HepG2 (cell line): ENCODE measurements around the gene MSI2. TPM values are rescaled to one million over a fixed set of nuclear protein-coding genes. Genes with fewer than 3 reads are reported as not detected.

Source experiments
- ARID5B ChIP-seq: IDR thresholded peaks from 2 replicates; pipeline ENCODE4 v1.4.0; 2020; ENCODE audit warnings: mild to moderate bottlenecking, missing genetic modification reagents
- DMTF1 ChIP-seq: sonication (generic); formaldehyde crosslinking; IDR thresholded peaks from 2 replicates; pipeline ENCODE4 v1.4.0; 2020; ENCODE audit warnings: mild to moderate bottlenecking, missing genetic modification reagents
- FOXJ3 ChIP-seq: sonication (generic); formaldehyde crosslinking; IDR thresholded peaks from 2 replicates; pipeline ENCODE4 v1.4.0; 2020; ENCODE audit warnings: missing genetic modification reagents, mild to moderate bottlenecking, borderline replicate concordance
- KLF16 ChIP-seq, 2 experiments: sonication (generic) in 1 of 2; formaldehyde crosslinking in 1 of 2; IDR thresholded peaks; 2 replicates each; pipeline versions ENCODE4 v1.6.1 to v1.8.0; 2016 to 2023; ENCODE audit warnings: missing genetic modification reagents in 2 of 2, missing compliant biosample characterization in 1 of 2
- POGZ ChIP-seq: sonication (generic); formaldehyde crosslinking; IDR thresholded peaks from 2 replicates; pipeline ENCODE4 v1.4.0; 2020; ENCODE audit warnings: mild to moderate bottlenecking, missing genetic modification reagents
- SNAI1 ChIP-seq: sonication (generic); formaldehyde crosslinking; IDR thresholded peaks from 2 replicates; pipeline ENCODE4 v1.5.0; 2020; ENCODE audit warnings: mild to moderate bottlenecking, missing genetic modification reagents, borderline replicate concordance
- TEAD3 ChIP-seq: optimal IDR thresholded peaks from 2 replicates; pipeline ENCODE3; 2016; ENCODE audit warnings: borderline replicate concordance
- ZNF138 ChIP-seq: sonication (generic); formaldehyde crosslinking; IDR thresholded peaks from 2 replicates; pipeline ENCODE4 v1.5.0; 2020; ENCODE audit warnings: mild to moderate bottlenecking, low read depth, missing genetic modification reagents
- ZNF275 ChIP-seq: sonication (generic); formaldehyde crosslinking; IDR thresholded peaks from 2 replicates; pipeline ENCODE4 v1.8.0; 2022; ENCODE audit warnings: missing genetic modification reagents, mild to moderate bottlenecking, inconsistent platforms, borderline replicate concordance
- ZNF282 ChIP-seq: fragments of 450-650 bp; IDR thresholded peaks from 2 replicates; pipeline ENCODE4 v1.6.1; 2018; ENCODE audit not compliant: partially characterized antibody
- ZNF598 ChIP-seq: sonication (generic); formaldehyde crosslinking; IDR thresholded peaks from 2 replicates; pipeline ENCODE4 v1.5.1; 2020; ENCODE audit warnings: mild to moderate bottlenecking, missing genetic modification reagents, borderline replicate concordance
- ZNF737 ChIP-seq: sonication (generic); formaldehyde crosslinking; IDR thresholded peaks from 2 replicates; pipeline ENCODE4 v1.5.0; 2020; ENCODE audit warnings: missing genetic modification reagents, mild to moderate bottlenecking, borderline replicate concordance
- ZNF83 ChIP-seq: sonication (generic); formaldehyde crosslinking; IDR thresholded peaks from 2 replicates; pipeline ENCODE4 v1.4.0; 2020; ENCODE audit warnings: missing genetic modification reagents, mild to moderate bottlenecking, borderline replicate concordance
- ZXDC ChIP-seq: sonication (generic); formaldehyde crosslinking; IDR thresholded peaks from 2 replicates; pipeline ENCODE4 v1.5.0; 2020; ENCODE audit warnings: mild to moderate bottlenecking, missing genetic modification reagents
- polyA plus RNA-seq, 8 experiments: library from polyadenylated mRNA; depleted of rRNA in 3 of 8; stranded (reverse) in 7 of 8; unstranded in 1 of 8; fragments of >200 nt; fragmentation: Illumina TruSeq in 4 of 8; extraction: Trizol in 4 of 8; gene quantifications; 2 replicates each; pipeline versions ENCODE4 v1.2.1 to v1.2.3, GENCODE V29; 2011 to 2016; ENCODE audit warnings: low read depth in 4 of 8, missing spikeins in 1 of 8, mixed read lengths in 1 of 8; ENCODE audit not compliant: insufficient read depth in 1 of 8
- total RNA-seq, 5 experiments: library from RNA; depleted of rRNA; stranded (reverse); fragments of >200 nt; fragmentation: Illumina TruSeq; extraction: Trizol; gene quantifications; 2 replicates each; pipeline ENCODE4 v1.2.3, GENCODE V29; 2016; ENCODE audit warnings: low read depth in 1 of 5
- TF ChIP-seq, protein P1 (sequence below): sonication (generic); formaldehyde crosslinking; IDR thresholded peaks from 2 replicates; pipeline ENCODE4 v1.4.0; 2020; ENCODE audit warnings: missing genetic modification reagents; ENCODE audit errors: not compliant biosample characterization

MSI2 gene
- total and polyA plus RNA-seq, 2 of the 13 experiments (the other 11 are each of a cell fraction or from before 2014, with no cell fraction given) = 77.5 to 78.4 TPM

- TF ChIP-seq ZNF83 (no peak), ZNF282 (no peak), ARID5B (peak; percentile 96), FOXJ3 (peak; percentile 89; the same call in 1 of the 2 replicates), ZNF138 (no peak), ZNF598 (CRISPR knock-in tag) (peak; percentile 89; the same call in 1 of the 2 replicates), KLF16 (CRISPR knock-in tag; IDR thresholded peaks at IDR 0.05) (peak in 1 of 2 experiments; percentile 46; a peak in 1 of 4 replicates), POGZ (peak; percentile 85; the same call in 1 of the 2 replicates), ZNF275 (CRISPR knock-in tag) (no peak; the same call in 1 of the 2 replicates), SNAI1 (peak; percentile 57; the same call in 1 of the 2 replicates), TEAD3 (CRISPR knock-in tag) (peak; percentile 88), ZNF737 (CRISPR knock-in tag) (peak; percentile 50; the same call in 1 of the 2 replicates), ZXDC (CRISPR knock-in tag) (peak; percentile 91), DMTF1 (CRISPR knock-in tag) (no peak)
- TF ChIP-seq, protein P1, sequence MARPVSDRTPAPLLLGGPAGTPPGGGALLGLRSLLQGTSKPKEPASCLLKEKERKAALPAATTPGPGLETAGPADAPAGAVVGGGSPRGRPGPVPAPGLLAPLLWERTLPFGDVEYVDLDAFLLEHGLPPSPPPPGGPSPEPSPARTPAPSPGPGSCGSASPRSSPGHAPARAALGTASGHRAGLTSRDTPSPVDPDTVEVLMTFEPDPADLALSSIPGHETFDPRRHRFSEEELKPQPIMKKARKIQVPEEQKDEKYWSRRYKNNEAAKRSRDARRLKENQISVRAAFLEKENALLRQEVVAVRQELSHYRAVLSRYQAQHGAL (CRISPR knock-in tag) = no peak
Measured at GRCh38 chr17:57580055-57580739, 323.9 kb downstream of the MSI2 start (continued).
